Activated CD4-positive, alpha-beta T cell treated with anti-CD3 and anti-CD28 coated beads, Interleukin-2, amount 10 ng/mL, durations not matched to agents 24 days and 14 days (primary cell): ENCODE data around the gene CSF1. TPM values are rescaled to one million over a fixed set of nuclear protein-coding genes. Genes with fewer than 3 reads are reported as not detected.

ENCODE experiments used
- DNase-seq: peaks from one replicate; pipeline ENCODE4 v3.0.0; 2022
- H3K27ac Mint-ChIP-seq: one replicate; pipeline ENCODE4 v1.8.0; 2022; ENCODE audit warnings: mild to moderate bottlenecking, mixed read lengths
- H3K27me3 Mint-ChIP-seq: one replicate; pipeline ENCODE4 v1.8.0; 2022; ENCODE audit warnings: mixed read lengths
- H3K36me3 Mint-ChIP-seq: one replicate; pipeline ENCODE4 v1.8.0; 2022; ENCODE audit warnings: low read depth, mild to moderate bottlenecking, mixed read lengths
- H3K4me1 Mint-ChIP-seq: one replicate; pipeline ENCODE4 v1.8.0; 2021; ENCODE audit warnings: mixed read lengths
- H3K4me3 Mint-ChIP-seq: one replicate; pipeline ENCODE4 v1.8.0; 2022; ENCODE audit warnings: mild to moderate bottlenecking, moderate library complexity, mixed read lengths
- H3K9me3 Mint-ChIP-seq: one replicate; pipeline ENCODE4 v1.8.0; 2021; ENCODE audit warnings: mixed read lengths
- intact Hi-C: fragments of 100-400 bp; cut with micrococcal nuclease; formaldehyde crosslinking; loops from one replicate; pipeline ENCODE4 v1.15.1; 2023
- total RNA-seq: library from RNA; stranded (reverse); gene quantifications from 2 replicates; pipeline ENCODE4 v1.2.3, GENCODE V29; 2022

The CSF1 gene
- total RNA-seq, 1 donor from 2014 or later = 193 TPM

DNA sequence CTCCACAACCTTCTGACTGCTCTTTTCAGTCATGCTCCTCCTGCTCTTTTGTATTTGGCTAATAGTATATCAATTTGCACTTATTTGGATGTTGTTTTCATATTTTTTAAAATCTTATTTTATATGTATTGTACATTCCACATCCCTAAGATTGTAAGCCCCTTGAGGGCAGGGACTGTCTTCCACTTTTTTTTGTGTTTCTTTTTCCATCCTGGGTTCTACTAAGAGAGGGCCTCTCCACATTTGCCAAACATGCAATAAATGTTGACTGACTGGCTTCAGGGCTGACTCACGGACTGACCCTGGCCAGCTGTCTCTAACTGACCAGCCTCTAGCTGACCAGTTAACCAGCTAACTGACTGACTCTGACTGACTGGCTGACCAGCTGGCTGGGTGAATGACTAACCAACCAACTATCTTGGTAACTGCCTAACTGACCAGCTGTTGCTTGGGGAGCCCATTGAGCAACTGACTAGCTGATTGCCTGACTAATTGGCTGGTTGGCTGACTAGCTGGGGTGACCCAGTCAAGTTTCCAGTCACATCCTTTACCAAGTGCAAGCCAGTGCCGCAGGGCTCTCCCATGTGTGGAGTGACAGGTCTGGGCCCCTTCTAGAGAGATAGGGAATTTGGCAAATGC is 16.1 kb downstream of the CSF1 start:
- Mint-ChIP-seq H3K27me3 (no peaks in the 10 kb centered on the region), H3K9me3 (peaks cover 6% of the 10 kb centered on the region), H3K27ac (no peak overlapping the region), H3K4me1 (peaks cover 20% of the 10 kb centered on the region), H3K4me3 (no peak overlapping the region), H3K36me3 (peaks cover 77% of the 10 kb centered on the region)
- intact Hi-C loops = no loop called here
- peak; percentile 52 for DNase-seq

DNA sequence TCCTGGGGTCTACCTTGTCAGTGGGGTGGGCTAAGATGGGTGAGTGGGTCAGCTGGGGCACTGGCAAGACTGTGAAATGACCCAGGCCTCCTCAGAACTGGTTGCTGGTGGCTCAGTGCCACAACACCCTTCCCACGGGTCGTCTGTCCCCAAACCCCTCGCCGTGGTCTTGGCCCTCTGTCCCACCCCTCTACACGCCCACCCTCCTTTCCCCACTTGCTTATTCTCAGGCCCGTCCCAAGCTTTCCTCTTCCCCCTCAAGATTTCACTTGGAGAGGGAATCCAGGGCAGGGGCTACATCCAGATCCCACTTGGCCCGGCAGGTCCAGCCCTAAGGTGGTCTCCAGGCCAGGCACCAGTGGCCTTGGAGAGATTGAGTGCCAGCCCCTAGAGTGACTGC is 16.7 kb downstream of the CSF1 start:
- intact Hi-C loops = no loop called here
- Mint-ChIP-seq H3K9me3 (peaks cover 6% of the 10 kb centered on the region), H3K27ac (no peak overlapping the region), H3K4me3 (no peak overlapping the region), H3K27me3 (no peaks in the 10 kb centered on the region), H3K36me3 (peaks cover 72% of the 10 kb centered on the region), H3K4me1 (peaks cover 20% of the 10 kb centered on the region)
- DNase-seq = no peak

DNA sequence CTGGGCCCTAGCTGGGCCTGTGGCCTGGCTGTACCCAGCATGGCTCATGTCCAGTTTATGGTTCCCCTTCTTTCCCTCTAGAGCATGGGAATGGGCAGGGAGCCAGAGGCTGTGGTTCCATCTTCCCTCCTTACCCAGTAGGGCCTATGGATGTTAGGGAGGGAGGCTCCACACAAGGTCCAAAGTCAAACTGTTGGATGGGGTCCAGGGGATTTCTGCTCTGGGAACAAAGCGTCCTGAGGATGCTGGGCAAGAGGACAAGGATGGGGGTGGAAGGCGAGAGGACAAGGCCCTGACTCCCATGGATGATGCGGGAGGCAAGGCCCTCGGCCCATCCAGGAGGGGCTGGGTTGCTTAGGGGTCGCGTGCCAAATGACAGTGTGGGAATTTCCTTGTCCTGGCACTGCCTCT is 17.3 kb downstream of the CSF1 start:
- no peak overlapping the region for H3K27ac Mint-ChIP-seq
- intact Hi-C loops = no loop called here
- H3K4me1 Mint-ChIP-seq = peaks cover 18% of the 10 kb centered on the region
- no peak for DNase-seq
- no peaks in the 10 kb centered on the region for H3K27me3 Mint-ChIP-seq
- H3K4me3 Mint-ChIP-seq = no peak overlapping the region
- peaks cover 6% of the 10 kb centered on the region for H3K9me3 Mint-ChIP-seq
- peaks cover 67% of the 10 kb centered on the region for H3K36me3 Mint-ChIP-seq

DNA sequence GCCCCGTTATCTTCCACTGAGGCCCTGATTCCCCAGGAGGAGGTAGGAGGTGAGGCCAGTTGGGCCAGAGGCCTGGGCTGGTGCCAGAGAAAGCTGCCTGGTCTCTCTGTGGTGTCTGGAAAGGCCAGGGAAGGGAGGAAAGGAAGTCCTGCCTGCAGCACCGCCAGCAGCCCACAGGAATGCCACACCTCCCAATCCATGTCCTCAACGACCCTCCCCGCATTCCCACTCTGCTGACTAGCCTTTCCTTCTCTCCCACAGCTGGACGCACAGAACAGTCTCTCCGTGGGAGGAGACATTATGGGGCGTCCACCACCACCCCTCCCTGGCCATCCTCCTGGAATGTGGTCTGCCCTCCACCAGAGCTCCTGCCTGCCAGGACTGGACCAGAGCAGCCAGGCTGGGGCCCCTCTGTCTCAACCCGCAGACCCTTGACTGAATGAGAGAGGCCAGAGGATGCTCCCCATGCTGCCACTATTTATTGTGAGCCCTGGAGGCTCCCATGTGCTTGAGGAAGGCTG is 18.0 kb downstream of the CSF1 start:
- Mint-ChIP-seq H3K9me3 (peaks cover 6% of the 10 kb centered on the region), H3K4me1 (peaks cover 18% of the 10 kb centered on the region), H3K4me3 (no peak overlapping the region), H3K27me3 (no peaks in the 10 kb centered on the region), H3K27ac (no peak overlapping the region), H3K36me3 (peaks cover 61% of the 10 kb centered on the region)
- intact Hi-C loops = no loop called here
- DNase-seq = peak; percentile 55

DNA sequence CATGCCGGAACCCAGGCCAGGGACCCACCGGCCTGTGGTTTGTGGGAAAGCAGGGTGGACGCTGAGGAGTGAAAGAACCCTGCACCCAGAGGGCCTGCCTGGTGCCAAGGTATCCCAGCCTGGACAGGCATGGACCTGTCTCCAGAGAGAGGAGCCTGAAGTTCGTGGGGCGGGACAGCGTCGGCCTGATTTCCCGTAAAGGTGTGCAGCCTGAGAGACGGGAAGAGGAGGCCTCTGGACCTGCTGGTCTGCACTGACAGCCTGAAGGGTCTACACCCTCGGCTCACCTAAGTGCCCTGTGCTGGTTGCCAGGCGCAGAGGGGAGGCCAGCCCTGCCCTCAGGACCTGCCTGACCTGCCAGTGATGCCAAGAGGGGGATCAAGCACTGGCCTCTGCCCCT is 18.5 kb downstream of the CSF1 start:
- Mint-ChIP-seq H3K36me3 (peaks cover 57% of the 10 kb centered on the region), H3K4me3 (no peak overlapping the region), H3K9me3 (peaks cover 6% of the 10 kb centered on the region), H3K4me1 (peaks cover 20% of the 10 kb centered on the region), H3K27ac (no peak overlapping the region), H3K27me3 (no peaks in the 10 kb centered on the region)
- intact Hi-C loops = no loop called here
- no peak for DNase-seq

DNA sequence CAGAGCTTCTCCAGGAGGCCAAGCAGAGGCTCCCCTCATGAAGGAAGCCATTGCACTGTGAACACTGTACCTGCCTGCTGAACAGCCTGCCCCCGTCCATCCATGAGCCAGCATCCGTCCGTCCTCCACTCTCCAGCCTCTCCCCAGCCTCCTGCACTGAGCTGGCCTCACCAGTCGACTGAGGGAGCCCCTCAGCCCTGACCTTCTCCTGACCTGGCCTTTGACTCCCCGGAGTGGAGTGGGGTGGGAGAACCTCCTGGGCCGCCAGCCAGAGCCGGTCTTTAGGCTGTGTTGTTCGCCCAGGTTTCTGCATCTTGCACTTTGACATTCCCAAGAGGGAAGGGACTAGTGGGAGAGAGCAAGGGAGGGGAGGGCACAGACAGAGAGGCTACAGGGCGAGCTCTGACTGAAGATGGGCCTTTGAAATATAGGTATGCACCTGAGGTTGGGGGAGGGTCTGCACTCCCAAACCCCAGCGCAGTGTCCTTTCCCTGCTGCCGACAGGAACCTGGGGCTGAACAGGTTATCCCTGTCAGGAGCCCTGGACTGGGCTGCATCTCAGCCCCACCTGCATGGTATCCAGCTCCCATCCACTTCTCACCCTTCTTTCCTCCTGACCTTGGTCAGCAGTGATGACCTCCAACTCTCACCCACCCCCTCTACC is 19.1 kb downstream of the CSF1 start:
- intact Hi-C loops = no loop called here
- no peak for DNase-seq
- no peaks in the 10 kb centered on the region for H3K27me3 Mint-ChIP-seq
- no peak overlapping the region for H3K4me3 Mint-ChIP-seq
- peak overlapping the region; percentile 43 for H3K27ac Mint-ChIP-seq
- peaks cover 20% of the 10 kb centered on the region for H3K4me1 Mint-ChIP-seq
- H3K36me3 Mint-ChIP-seq = peaks cover 51% of the 10 kb centered on the region
- H3K9me3 Mint-ChIP-seq = peaks cover 6% of the 10 kb centered on the region

DNA sequence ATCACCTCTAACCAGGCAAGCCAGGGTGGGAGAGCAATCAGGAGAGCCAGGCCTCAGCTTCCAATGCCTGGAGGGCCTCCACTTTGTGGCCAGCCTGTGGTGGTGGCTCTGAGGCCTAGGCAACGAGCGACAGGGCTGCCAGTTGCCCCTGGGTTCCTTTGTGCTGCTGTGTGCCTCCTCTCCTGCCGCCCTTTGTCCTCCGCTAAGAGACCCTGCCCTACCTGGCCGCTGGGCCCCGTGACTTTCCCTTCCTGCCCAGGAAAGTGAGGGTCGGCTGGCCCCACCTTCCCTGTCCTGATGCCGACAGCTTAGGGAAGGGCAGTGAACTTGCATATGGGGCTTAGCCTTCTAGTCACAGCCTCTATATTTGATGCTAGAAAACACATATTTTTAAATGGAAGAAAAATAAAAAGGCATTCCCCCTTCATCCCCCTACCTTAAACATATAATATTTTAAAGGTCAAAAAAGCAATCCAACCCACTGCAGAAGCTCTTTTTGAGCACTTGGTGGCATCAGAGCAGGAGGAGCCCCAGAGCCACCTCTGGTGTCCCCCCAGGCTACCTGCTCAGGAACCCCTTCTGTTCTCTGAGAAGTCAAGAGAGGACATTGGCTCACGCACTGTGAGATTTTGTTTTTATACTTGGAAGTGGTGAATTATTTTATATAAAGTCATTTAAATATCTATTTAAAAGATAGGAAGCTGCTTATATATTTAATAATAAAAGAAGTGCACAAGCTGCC is 19.8 kb downstream of the CSF1 start:
- Mint-ChIP-seq H3K4me3 (no peak overlapping the region), H3K27ac (peak overlapping the region; percentile 43), H3K27me3 (no peaks in the 10 kb centered on the region), H3K36me3 (peaks cover 44% of the 10 kb centered on the region), H3K9me3 (peaks cover 8% of the 10 kb centered on the region), H3K4me1 (peaks cover 17% of the 10 kb centered on the region)
- DNase-seq = no peak
- intact Hi-C loops = no loop called here

DNA sequence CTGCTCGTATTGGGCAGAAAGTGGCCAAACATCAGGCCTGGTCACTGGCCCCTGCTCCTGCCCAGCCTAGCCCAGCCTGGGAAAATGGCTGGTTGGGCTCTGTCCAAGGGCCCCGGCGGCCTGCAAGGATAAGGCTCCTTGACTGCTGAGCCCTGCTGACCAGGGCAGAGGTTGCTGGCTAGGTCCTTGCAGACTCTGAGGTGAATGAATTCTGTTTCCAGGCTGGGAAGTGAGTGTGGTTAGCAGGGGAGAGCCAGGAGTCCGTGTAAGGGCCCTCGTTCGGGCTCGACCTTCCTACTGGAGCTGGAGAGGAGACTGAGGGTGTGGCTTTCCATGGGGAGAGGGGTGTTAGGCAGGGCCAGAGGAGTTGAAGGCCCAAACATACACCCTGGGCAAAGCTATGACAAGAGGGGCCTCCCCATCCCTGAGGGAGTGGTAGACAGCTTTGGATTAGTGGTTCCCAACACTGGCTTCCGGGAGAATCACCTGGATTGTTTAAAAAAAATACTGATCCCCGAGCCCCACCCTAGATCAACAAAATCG is 20.6 kb downstream of the CSF1 start:
- H3K4me1 Mint-ChIP-seq = peaks cover 12% of the 10 kb centered on the region
- intact Hi-C loops = no loop called here
- no peak overlapping the region for H3K4me3 Mint-ChIP-seq
- peak overlapping the region; percentile 66 for H3K27ac Mint-ChIP-seq
- H3K9me3 Mint-ChIP-seq = peaks cover 9% of the 10 kb centered on the region
- no peak for DNase-seq
- H3K36me3 Mint-ChIP-seq = peaks cover 36% of the 10 kb centered on the region
- H3K27me3 Mint-ChIP-seq = no peaks in the 10 kb centered on the region

DNA sequence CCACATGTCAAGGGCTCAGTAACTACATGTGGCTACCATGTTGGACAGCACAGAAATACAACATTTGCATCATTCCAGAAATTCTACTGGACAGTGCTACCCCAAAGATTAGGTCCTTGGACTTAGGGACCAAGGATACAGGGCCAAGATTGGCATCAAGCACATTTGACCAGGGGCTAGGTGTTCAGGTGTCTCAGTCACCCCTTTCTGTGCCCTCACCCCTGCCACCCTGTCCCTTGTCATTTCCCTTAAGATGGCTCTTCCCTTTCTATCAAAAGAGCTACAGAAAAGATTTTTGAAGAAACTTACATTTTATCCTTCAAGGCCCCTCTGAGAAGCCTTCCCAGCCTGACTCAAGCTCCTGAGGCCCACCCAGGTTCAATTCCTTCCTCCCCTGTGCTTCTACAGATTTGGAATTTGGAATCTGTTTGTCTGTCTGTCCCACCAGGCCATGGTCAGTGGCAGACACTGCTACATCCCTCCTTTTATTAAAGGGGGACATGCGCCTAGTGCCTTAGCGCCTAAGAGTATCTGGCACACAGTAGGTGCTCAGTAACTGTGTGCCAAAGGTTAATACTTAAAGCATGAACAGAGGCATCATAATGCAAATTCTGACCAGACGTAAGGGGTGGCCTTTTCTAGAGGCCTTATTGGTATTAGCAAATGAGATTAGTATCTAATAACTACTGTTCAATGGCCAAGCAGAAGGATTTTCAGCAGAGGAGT is 21.4 kb downstream of the CSF1 start:
- no peak for DNase-seq
- peak overlapping the region; percentile 56 for H3K27ac Mint-ChIP-seq
- intact Hi-C loops = no loop called here
- peaks cover 11% of the 10 kb centered on the region for H3K4me1 Mint-ChIP-seq
- no peak overlapping the region for H3K4me3 Mint-ChIP-seq
- peaks cover 3% of the 10 kb centered on the region for H3K27me3 Mint-ChIP-seq
- peaks cover 31% of the 10 kb centered on the region for H3K36me3 Mint-ChIP-seq
- H3K9me3 Mint-ChIP-seq = peaks cover 10% of the 10 kb centered on the region

DNA sequence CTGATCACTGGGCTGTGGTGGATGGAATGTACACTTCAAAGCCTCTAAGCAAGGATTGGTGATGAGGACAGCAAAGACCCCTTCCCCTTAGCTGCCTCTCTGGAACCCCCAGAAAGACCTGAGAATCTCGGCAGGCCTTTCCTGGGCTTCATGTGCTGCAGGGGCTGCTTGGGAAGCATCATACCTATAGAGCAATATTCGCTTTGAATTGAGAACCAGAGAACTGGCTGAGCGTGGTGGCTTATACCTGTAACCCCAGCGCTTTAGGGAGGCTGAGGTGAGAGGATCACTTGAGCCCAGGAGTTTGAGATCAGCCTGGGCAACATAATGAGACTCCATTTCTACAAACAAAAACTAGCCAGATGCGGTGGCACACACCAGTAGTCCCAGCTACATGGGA is 22.0 kb downstream of the CSF1 start:
- DNase-seq = no peak
- peaks cover 12% of the 10 kb centered on the region for H3K9me3 Mint-ChIP-seq
- H3K27me3 Mint-ChIP-seq = peaks cover 5% of the 10 kb centered on the region
- H3K4me3 Mint-ChIP-seq = no peak overlapping the region
- H3K36me3 Mint-ChIP-seq = peaks cover 27% of the 10 kb centered on the region
- intact Hi-C loops = no loop called here
- peak overlapping the region; percentile 9 for H3K27ac Mint-ChIP-seq
- peaks cover 11% of the 10 kb centered on the region for H3K4me1 Mint-ChIP-seq

DNA sequence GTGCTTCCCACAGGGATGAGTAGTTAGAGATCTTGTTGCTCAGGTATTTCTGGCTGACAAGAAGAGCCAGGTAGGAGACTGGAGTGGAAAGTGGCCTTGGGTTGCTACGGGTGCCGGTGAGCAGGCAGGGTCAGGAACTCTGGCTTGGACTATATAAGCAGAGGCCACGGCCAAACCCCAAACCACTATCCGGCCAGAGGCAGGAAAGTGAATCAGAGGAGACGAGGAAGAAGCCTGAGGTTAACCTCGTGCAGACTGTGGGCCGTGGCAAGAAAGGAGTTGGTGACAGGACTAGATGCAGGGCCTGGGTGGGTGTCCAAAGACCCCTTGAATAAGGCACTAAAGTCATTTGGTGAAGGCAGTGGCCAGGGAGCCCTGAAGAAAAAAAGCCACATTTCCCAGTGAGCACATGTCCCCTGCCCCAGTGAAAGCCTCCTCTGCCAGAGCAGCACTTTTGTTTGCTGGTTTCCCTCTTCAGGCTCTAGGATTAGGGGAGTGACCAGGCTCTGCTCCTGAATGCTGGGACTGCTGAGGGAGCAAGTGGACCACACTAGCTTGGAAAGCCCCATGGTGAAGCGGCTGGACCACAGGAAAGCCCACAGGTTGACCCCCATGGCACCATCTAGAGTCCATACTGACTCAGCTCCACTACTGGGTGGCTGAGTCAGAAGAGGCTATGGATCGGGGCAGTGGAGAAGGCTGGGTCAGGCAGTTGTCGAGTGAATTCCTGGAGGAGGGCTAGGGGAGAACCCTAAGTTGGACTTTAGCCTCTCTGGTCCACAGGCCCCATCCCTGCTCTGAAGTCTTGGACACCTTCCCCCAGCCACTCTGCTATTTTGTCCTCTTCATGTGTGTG is 23.4 kb downstream of the CSF1 start:
- Mint-ChIP-seq H3K4me3 (no peak overlapping the region), H3K9me3 (peaks cover 14% of the 10 kb centered on the region), H3K36me3 (peaks cover 19% of the 10 kb centered on the region), H3K4me1 (peaks cover 11% of the 10 kb centered on the region), H3K27ac (peak overlapping the region; percentile 69), H3K27me3 (peaks cover 7% of the 10 kb centered on the region)
- intact Hi-C loops = no loop called here
- no peak for DNase-seq

DNA sequence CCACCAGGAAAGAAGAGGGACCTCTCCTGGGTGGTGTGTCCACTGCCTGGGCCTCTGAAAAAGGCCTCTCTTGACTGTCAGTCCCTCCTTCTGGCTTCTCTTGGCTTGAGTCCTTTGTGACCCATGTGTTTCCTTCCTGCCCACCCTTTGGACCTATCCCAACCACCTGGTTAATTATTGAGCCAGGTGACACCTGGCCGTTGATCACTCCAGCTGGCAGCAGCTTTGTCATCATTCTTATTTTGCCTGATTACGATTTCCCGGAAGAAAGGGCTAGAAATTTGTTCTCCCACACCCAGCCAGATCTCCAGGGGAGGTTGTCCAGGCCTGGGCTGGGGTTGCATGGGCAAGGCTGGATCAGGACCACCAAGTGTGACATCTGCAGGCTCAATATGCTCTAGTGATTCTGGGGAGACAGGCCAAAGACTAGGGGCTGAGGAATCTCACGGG is 24.8 kb downstream of the CSF1 start:
- H3K4me1 Mint-ChIP-seq = peaks cover 11% of the 10 kb centered on the region
- H3K36me3 Mint-ChIP-seq = peaks cover 9% of the 10 kb centered on the region
- peaks cover 12% of the 10 kb centered on the region for H3K27me3 Mint-ChIP-seq
- H3K9me3 Mint-ChIP-seq = peaks cover 14% of the 10 kb centered on the region
- intact Hi-C loops = no loop called here
- DNase-seq = no peak
- H3K4me3 Mint-ChIP-seq = no peak overlapping the region
- H3K27ac Mint-ChIP-seq = no peak overlapping the region

DNA sequence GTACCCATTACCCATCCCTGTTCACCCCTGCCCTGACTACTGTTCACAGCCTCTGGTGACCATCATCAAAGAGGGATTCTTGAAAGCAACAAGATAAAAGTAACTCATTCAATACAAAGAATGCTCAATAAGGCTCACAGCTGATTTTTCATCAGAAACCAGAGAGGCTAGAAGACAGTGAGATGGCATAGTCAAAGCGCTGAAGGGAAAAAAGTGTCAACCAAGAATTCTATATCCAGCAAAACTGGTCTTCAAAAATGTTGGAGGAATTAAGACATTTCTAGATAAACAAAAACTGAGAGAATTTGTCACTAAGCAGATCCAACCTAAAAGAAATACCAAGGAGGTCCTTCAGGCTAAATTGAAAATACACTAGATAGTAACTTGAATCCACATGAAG is 27.1 kb downstream of the CSF1 start:
- no peak overlapping the region for H3K27ac Mint-ChIP-seq
- no peak overlapping the region for H3K4me3 Mint-ChIP-seq
- peaks cover 12% of the 10 kb centered on the region for H3K27me3 Mint-ChIP-seq
- H3K36me3 Mint-ChIP-seq = peaks cover 7% of the 10 kb centered on the region
- no peak for DNase-seq
- H3K9me3 Mint-ChIP-seq = peaks cover 14% of the 10 kb centered on the region
- peaks cover 8% of the 10 kb centered on the region for H3K4me1 Mint-ChIP-seq
- intact Hi-C loops = no loop called here
